ENCODE results near the gene NBAS. TPM values are rescaled to one million over a fixed set of nuclear protein-coding genes. Genes with fewer than 3 reads are reported as not detected.

Gene NBAS
- polyA plus RNA-seq, 1 donor (not counting 4 experiments of a cell fraction or from before 2014, with no cell fraction given) = 27.9 TPM

GRCh38 chr2:15486770-15487169, 74.4 kb downstream of the NBAS start:
- TF ChIP-seq EZH2 (IDR thresholded peaks at IDR 0.05; ENCODE audit: low read length) = no peak
- no peak for TF ChIP-seq CTCF (optimal IDR thresholded peaks at IDR 0.05 in 1 of 3, IDR thresholded peaks at IDR 0.05 in 1 of 3, conservative IDR thresholded peaks at IDR 0.05 in 1 of 3; ENCODE audit: extremely low read depth in 1 of 3, insufficient read depth in 2 of 3, low read length in 3 of 3)
- Histone ChIP-seq H3K27me3 (ENCODE audit: control insufficient read depth, extremely low read depth, insufficient read depth, low read length) (no peaks in the 10 kb centered on the region), H4K20me1 (ENCODE audit: control insufficient read depth, extremely low read depth, insufficient read depth, low read length) (no peaks in the 10 kb centered on the region), H3K9me1 (ENCODE audit: control insufficient read depth, extremely low read depth, insufficient read depth, low read length) (no peaks in the 10 kb centered on the region), H2AFZ (ENCODE audit: control insufficient read depth, low read length) (no peak overlapping the region), H3K4me3 (ENCODE audit: control insufficient read depth in 2 of 3, extremely low read depth in 1 of 3, insufficient read depth in 2 of 3, low read depth in 1 of 3, low read length in 3 of 3) (no peak overlapping the region), H3K36me3 (ENCODE audit: control insufficient read depth in 2 of 2, extremely low read depth in 1 of 2, insufficient read depth in 2 of 2, low read length in 2 of 2) (peaks cover 5 to 6% of the 10 kb centered on the region in 2 experiments), H3K27ac (ENCODE audit: control insufficient read depth, insufficient read depth, low read length) (no peak overlapping the region), H3K4me2 (ENCODE audit: control insufficient read depth, extremely low read depth, insufficient read depth, low read depth, low read length) (no peak overlapping the region), H3K9me3 (ENCODE audit: control insufficient read depth, low read depth, low read length) (no peaks in the 10 kb centered on the region), H3K4me1 (ENCODE audit: control insufficient read depth, extremely low read depth, insufficient read depth, low read length) (no peaks in the 10 kb centered on the region), H3K9ac (ENCODE audit: control insufficient read depth, extremely low read depth, insufficient read depth, low read length) (no peak overlapping the region), H3K79me2 (ENCODE audit: control insufficient read depth, insufficient read depth, low read length) (no peaks in the 10 kb centered on the region)
- no peak for DNase-seq (ENCODE audit: low read depth, low spot score)
- FAIRE-seq = no peak
- dilution Hi-C loops (cut with MboI; ENCODE audit: extremely low pct_ligation_motif_present, low sequenced_read_pairs) = no loop called here

GRCh38 chr2:15485949-15486348, 75.2 kb downstream of the NBAS start:
- Histone ChIP-seq H3K27ac (ENCODE audit: control insufficient read depth, insufficient read depth, low read length) (no peak overlapping the region), H3K4me3 (ENCODE audit: control insufficient read depth in 2 of 3, extremely low read depth in 1 of 3, insufficient read depth in 2 of 3, low read depth in 1 of 3, low read length in 3 of 3) (no peak overlapping the region), H3K27me3 (ENCODE audit: control insufficient read depth, extremely low read depth, insufficient read depth, low read length) (no peaks in the 10 kb centered on the region), H3K9me3 (ENCODE audit: control insufficient read depth, low read depth, low read length) (no peaks in the 10 kb centered on the region), H4K20me1 (ENCODE audit: control insufficient read depth, extremely low read depth, insufficient read depth, low read length) (no peaks in the 10 kb centered on the region), H3K36me3 (ENCODE audit: control insufficient read depth in 2 of 2, extremely low read depth in 1 of 2, insufficient read depth in 2 of 2, low read length in 2 of 2) (peaks cover 5 to 6% of the 10 kb centered on the region in 2 experiments), H3K9ac (ENCODE audit: control insufficient read depth, extremely low read depth, insufficient read depth, low read length) (no peak overlapping the region), H3K79me2 (ENCODE audit: control insufficient read depth, insufficient read depth, low read length) (no peaks in the 10 kb centered on the region), H2AFZ (ENCODE audit: control insufficient read depth, low read length) (no peak overlapping the region), H3K4me1 (ENCODE audit: control insufficient read depth, extremely low read depth, insufficient read depth, low read length) (no peaks in the 10 kb centered on the region), H3K9me1 (ENCODE audit: control insufficient read depth, extremely low read depth, insufficient read depth, low read length) (no peaks in the 10 kb centered on the region), H3K4me2 (ENCODE audit: control insufficient read depth, extremely low read depth, insufficient read depth, low read depth, low read length) (no peak overlapping the region)
- dilution Hi-C loops (cut with MboI; ENCODE audit: extremely low pct_ligation_motif_present, low sequenced_read_pairs) = no loop called here
- DNase-seq (ENCODE audit: low read depth, low spot score) (no peak), FAIRE-seq (no peak)
- TF ChIP-seq EZH2 (IDR thresholded peaks at IDR 0.05; ENCODE audit: low read length) (no peak), CTCF (optimal IDR thresholded peaks at IDR 0.05 in 1 of 3, IDR thresholded peaks at IDR 0.05 in 1 of 3, conservative IDR thresholded peaks at IDR 0.05 in 1 of 3; ENCODE audit: extremely low read depth in 1 of 3, insufficient read depth in 2 of 3, low read length in 3 of 3) (no peak)

Data from keratinocyte (primary cell).